ENCODE measurements around the gene IYD. TPM values are rescaled to one million over a fixed set of nuclear protein-coding genes. Genes with fewer than 3 reads are reported as not detected.
"Not testable (repeated sequence)": the region's sequence is repeated elsewhere in the genome, so short reads cannot be mapped to it uniquely, and the experiment has no call there.

The IYD gene
- total RNA-seq, 1 donor from 2014 or later: not detected

GRCh38 chr6:150352321-150353296 lies 16.2 kb upstream of the IYD start:
- intact Hi-C loops (cut with micrococcal nuclease): no loop called here

GRCh38 chr6:150353445-150353844 lies 15.4 kb upstream of the IYD start:
- intact Hi-C loops (cut with micrococcal nuclease): no loop called here

GRCh38 chr6:150354754-150355571 lies 13.8 kb upstream of the IYD start:
- intact Hi-C loops (cut with micrococcal nuclease): no loop called here

GRCh38 chr6:150355932-150356331 lies 12.9 kb upstream of the IYD start:
- intact Hi-C loops (cut with micrococcal nuclease): no loop called here

GRCh38 chr6:150361876-150362275 lies 6.9 kb upstream of the IYD start:
- intact Hi-C loops (cut with micrococcal nuclease): no loop called here

GRCh38 chr6:150363733-150364132 lies 5.1 kb upstream of the IYD start:
- intact Hi-C loops (cut with micrococcal nuclease): no loop called here

GRCh38 chr6:150366118-150366778 lies 2.6 kb upstream of the IYD start:
- intact Hi-C loops (cut with micrococcal nuclease): no loop called here

GRCh38 chr6:150369408-150369807 lies 596 bp downstream of the IYD start:
- intact Hi-C loops (cut with micrococcal nuclease): no loop called here

GRCh38 chr6:150370112-150370511 lies 1.3 kb downstream of the IYD start:
- intact Hi-C loops (cut with micrococcal nuclease): no loop called here

- intact Hi-C loops (cut with micrococcal nuclease): no loop called here
Measured at GRCh38 chr6:150371356-150371755, 2.5 kb downstream of the IYD start.

- intact Hi-C loops (cut with micrococcal nuclease): no loop called here
Measured at GRCh38 chr6:150372051-150372450, 3.2 kb downstream of the IYD start.

- intact Hi-C loops (cut with micrococcal nuclease): no loop called here
Measured at GRCh38 chr6:150373260-150373701, 4.5 kb downstream of the IYD start.

- intact Hi-C loops (cut with micrococcal nuclease): not testable (repeated sequence)
Measured at GRCh38 chr6:150374346-150374745, 5.5 kb downstream of the IYD start.

GRCh38 chr6:150377211-150377781 lies 8.5 kb downstream of the IYD start:
- intact Hi-C loops (cut with micrococcal nuclease): no loop called here

GRCh38 chr6:150380256-150380655 lies 11.4 kb downstream of the IYD start:
- intact Hi-C loops (cut with micrococcal nuclease): no loop called here

GRCh38 chr6:150382171-150382570 lies 13.4 kb downstream of the IYD start:
- intact Hi-C loops (cut with micrococcal nuclease): no loop called here

- intact Hi-C loops (cut with micrococcal nuclease): no loop called here
Measured at GRCh38 chr6:150391414-150391813, 22.6 kb downstream of the IYD start.

- intact Hi-C loops (cut with micrococcal nuclease): no loop called here
Measured at GRCh38 chr6:150391890-150392289, 23.1 kb downstream of the IYD start.

- intact Hi-C loops (cut with micrococcal nuclease): no loop called here
Measured at GRCh38 chr6:150392452-150393220, 23.8 kb downstream of the IYD start.
